ENCODE measurements around the gene GBA2. TPM values are rescaled to one million over a fixed set of nuclear protein-coding genes. Genes with fewer than 3 reads are reported as not detected.

Gene GBA2
- total RNA-seq, 1 experiment from 2014 or later: 16.9 TPM

DNA sequence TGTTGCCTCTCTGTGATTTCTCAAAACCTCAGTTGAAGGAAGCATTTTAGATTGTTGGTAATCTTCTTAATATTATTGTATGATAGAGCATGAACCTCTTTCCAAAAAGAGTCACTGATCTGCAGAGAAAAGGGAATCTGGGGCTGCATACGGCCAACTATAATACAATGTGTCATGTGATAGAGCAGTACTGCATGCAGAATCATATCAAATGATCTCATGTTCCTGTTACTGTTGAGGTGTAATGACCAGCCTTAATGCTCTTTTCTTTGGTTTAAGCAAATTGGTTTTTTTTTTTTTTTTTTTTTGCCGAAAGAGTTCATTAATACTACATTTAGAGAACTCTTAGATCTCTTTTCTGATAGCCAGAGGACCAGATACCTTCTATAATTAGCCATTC lies 18.0 kb upstream of the GBA2 start:
- DNase-seq (ENCODE audit: low spot score): no peak

DNA sequence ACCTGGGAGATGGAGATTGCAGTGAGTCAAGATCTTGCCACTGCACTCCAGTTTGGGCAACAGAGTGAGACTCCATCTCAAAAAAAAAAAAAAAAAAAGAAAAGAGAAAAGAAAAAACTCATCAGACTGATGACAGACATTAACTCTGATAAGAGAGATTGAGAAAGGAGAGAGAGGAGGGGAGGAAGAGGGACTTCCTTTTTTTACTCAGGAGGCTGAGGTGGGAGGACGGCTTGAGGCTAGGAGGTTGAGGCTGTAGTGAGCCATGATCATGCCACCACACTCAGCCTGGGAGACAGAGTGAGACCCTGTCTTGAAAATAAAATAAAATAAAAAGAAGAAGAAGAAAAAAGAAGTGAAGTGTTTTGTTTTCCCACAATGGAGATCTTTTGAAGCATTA lies 14.8 kb upstream of the GBA2 start:
- DNase-seq (ENCODE audit: low spot score): no peak

DNA sequence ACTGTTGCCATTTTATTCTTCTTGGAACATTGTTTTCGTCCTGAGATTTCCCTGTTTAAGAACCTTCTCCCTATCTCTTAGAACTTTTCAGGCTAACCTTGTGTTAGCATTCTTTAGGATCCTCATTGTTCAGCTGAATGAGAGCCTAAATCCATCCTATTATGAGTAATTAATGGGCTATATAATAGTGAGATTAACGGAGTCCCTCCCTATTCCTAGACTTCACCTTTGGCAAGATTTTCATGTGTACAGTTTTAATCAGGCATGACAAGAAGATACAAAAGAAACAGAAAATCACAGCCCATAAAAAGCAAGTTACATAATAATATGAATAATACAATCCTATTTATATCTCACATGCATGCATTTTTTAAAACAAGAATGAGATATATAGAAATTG lies 14.2 kb upstream of the GBA2 start:
- no peak for DNase-seq (ENCODE audit: low spot score)

DNA sequence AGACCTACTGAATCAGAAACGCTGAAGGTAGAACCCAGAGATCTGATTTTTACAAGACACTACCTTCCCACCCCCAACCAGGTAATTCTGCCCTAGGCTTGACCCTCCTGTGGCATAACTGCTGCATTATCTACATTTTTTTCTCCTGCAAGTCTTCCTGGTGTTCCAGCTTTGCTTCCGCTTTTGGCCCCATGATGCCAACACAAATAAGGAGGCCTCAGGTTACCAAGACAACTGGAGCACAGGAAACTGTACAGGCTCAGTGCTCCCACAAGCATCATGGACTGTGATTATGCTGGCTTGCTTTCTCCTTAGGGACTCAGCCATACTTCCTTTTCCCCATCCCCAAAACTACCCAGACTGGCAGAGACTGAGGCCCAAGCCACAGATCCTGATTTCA lies 11.6 kb upstream of the GBA2 start:
- DNase-seq (ENCODE audit: low spot score): no peak

DNA sequence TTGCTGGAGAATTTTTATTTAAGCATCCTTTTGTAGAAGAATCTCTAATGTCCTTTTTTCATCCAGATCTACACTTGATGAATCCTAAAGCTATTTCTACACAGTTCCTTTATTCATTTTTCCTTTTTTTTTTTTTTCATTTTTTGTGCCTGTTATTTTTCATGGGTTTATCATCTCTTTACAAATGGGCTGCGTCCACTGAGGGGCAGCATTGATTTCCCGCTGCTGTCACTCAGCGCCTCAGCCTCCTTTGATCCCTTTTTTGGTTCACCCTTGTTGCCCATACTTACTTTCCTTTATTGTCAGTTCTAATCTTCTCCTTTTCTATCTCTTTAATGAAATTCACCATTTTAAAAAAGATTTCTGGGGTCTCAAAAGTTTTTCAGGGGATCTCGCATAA lies 10.8 kb upstream of the GBA2 start:
- no peak for DNase-seq (ENCODE audit: low spot score)

DNA sequence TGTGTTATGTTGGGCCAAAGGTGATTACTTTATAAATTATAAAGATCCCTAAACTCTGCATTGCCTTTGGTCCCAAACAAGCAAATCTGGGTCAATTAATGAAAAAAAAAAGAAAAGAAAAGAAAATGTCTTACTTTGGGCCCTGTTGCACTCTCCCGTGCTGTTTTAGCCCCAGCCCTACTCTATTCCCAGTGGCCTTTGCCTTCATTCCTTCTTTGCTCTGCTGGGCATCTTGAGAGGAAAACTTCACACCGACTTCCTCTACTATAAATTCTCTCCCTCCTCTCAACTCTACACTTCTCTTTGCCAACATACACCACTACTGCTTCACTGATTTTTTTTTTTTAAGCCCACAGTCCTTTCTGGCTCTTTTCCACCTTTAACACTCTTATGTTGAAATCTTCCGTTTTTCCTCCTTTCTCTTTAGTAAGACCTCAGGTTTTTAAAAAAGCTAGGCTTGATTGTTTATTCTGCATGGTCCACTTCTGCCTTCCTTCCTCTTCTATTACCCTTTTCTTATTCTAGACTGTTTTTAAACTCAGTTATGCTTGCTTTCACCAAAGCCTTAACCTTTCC lies 9.5 kb upstream of the GBA2 start:
- no peak for DNase-seq (ENCODE audit: low spot score)

DNA sequence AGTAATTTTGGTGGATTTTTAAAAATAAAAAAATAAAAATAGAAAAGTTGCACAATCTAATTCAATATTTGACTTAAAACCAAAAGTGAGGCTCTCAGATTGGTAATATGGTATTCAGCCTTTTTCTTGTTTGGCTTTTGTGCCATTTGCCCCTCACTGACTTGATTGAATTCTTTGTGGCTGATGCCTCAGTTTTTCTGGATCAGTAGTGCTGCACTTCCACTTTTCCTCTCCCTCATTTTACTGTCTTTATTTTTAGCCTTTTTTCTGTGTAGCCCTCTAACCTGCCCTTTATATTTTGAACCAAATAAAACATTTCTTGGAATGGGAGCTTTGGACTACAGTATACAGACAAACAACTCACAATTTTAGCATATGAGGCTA lies 8.9 kb upstream of the GBA2 start:
- no peak for DNase-seq (ENCODE audit: low spot score)

DNA sequence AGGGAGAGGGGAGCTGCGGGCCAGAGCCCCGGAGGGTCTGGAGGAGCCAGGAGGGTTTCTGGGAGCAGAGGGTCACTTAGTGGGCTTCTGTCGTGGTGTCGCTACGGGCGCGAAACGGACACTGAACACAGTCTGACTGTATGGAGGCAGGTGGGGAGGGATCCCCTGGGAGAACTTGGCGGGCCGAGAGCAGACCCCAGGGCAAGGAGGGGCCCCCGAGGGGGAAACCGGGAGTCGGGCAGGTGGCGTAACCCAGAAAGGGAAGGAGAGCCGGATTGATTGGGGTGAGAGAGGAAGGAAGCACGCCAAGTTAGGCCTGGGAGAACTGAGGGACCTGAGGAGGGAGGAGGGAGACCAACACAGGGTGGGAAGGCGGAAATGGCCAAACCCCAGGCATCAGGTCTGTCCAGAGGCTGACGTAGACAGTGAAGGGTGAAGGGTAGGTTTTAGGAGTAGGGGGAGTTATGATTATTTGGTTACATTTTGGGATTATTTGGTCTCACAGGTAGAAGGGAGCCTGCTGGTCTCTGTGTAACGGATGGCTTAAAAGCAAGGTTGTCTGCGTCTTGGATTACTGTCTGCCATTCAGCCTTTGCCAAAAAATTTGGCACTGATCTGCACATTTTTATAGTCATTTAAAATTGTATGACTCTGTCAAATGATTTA lies 8.3 kb upstream of the GBA2 start:
- DNase-seq (ENCODE audit: low spot score): no peak

DNA sequence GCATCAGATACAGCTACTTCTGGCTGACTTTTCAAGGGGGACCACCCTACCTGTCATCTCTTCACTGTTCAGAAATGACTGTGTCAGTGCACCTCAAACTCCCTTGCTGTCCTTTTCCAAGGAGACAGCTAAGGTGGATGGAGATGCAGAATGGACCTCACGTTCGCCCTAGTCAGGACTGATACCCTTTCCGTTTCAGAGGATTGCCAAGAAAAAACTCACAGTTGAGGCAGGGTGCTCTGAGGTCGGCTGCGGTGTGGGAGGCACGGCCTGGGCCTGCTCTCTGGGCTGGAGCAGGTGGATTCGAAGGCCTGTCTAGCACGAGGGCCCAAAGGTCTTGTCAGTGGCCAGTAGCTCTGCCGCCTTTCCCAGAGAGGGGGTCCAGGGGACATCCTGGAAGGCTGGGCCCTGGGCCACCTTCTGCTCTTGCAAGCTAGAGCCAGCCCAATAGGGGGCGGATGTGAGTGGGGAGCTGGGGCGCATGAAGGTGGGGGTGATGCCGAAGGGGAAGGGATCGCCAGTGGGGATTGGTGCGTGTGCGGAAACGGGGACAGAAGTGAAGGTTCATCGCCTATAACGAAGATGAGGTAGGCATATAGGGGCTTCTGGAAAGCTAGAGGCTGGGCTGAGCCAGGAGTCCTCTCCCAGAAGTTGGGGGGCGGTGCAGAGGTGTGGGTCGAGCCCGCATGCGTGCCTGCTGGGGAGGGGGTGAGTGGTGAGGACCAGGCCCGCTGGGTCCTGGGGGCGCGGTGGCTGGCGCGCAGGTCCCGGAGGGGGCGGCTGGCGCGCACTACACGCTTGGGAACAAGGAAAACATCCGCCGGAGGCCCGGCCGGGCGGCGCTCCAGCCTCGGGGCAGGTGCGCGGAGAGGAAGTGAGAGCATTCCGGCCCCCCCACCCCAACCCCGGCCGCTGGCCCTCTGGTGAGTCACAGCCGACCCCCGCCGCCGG lies 7.5 kb upstream of the GBA2 start:
- DNase-seq (ENCODE audit: low spot score): peak; percentile 63

DNA sequence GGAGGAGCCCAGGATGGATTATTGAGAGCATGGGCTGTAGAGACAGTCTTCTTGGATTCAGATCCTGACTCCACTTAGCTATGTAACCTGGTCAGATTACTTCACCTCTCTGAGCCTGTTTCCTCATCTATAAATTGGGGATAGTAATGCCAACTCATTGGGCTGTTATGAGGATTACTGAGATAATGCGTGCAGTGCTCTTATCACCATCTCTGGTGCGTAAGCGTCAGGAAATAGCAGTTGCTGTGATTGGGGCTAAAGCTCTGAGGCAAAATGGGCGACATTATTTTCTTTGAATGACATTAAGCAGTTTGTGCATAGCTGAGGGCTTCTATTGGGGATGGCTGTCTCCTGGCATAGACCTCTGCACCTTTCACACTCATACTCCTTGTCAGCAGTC lies 6.0 kb upstream of the GBA2 start:
- DNase-seq (ENCODE audit: low spot score): no peak

DNA sequence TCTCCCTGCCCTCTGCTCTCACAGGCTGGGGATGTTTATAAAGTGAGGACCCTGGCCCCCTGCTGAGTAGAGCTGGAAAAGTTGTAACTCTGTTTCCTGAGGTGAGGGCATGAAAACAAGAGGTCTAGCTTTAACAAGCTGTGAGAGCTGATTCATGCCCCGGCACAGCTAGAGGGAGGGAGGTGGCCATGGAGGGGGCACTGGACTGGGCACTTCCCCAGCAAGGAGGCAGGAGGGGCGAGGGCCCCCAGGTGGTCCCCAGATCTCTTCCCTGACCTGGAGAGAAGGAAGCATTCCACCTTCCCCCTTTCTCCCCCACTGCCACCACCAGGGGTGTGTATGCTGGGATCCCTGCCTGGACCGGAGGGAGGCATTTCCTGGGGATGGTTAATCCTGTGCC lies 5.2 kb upstream of the GBA2 start, which contains the start of gene MSMP:
MSMP (minus strand) TSS at position 13 of the 400 bp plus-strand sequence. CDS start 147 bp downstream, outside the sequence.
- DNase-seq (ENCODE audit: low spot score): no peak

DNA sequence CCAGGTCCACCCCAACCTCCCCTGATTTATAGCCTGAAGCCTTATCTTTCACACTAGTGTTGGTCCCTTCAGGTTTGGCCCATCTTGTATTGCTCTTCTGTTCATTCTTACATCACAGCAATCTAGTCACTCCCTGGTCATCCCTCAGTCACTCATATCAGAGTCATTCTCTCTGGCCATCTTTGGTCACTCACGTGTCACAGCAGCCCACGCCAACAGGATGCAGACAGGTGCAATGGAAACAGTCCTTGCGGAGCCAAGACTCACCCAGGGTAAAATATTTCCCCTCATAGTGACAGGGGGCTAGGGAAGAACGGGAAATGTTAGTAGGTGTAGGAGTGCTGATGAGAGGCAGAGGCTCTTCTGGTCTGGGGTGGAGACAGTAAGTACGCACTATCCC lies 4.4 kb upstream of the GBA2 start:
- DNase-seq (ENCODE audit: low spot score): no peak

DNA sequence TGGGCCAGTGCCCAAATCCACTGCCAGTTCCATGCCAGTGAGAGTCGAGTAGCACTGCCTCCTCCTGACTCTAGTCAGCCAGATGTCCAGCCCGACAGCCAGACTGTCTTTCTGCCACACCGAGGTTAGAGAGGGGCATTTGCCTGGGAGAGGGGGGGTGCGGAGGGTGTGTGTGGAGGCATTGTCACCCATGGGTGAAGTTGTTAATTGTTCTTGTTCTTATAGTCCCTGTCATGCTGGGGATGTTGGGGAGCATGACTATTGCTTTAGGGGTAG lies 1.2 kb upstream of the GBA2 start:
- DNase-seq (ENCODE audit: low spot score): no peak

DNA sequence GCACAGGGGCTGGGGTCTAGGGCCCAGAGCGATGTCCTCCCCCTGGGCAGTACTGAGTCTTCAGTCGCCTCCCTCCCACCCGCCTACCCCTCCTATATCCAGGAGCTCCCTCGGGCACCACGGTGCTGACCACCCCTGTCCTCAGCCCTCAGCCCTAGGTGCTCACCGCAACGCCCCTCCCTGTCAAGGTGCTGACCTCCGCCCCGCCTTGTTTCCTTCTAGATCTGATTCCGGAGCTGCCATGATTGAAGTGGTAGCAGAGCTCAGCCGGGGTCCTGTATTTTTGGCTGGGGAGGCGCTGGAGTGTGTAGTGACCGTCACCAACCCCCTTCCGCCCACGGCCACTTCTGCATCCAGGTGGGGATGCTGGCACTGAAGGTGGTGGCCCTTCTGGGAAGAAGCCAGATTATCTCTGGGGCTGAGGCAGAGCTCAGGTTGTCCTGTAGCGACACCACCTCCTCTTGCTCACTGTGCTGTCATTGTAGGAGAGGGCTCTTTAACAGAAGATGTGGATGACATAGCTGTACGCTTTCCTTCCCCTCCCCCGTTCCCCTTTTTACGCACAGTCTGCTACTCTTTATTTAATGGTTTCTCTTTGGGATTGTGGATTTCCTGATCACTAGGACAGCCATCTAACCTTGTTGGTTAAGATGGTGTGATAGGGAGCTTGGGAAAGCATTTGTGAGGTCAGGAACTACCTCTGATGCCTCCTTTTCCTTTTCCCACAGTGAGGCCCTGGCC lies 657 bp upstream of the GBA2 start:
- no peak for DNase-seq (ENCODE audit: low spot score)

DNA sequence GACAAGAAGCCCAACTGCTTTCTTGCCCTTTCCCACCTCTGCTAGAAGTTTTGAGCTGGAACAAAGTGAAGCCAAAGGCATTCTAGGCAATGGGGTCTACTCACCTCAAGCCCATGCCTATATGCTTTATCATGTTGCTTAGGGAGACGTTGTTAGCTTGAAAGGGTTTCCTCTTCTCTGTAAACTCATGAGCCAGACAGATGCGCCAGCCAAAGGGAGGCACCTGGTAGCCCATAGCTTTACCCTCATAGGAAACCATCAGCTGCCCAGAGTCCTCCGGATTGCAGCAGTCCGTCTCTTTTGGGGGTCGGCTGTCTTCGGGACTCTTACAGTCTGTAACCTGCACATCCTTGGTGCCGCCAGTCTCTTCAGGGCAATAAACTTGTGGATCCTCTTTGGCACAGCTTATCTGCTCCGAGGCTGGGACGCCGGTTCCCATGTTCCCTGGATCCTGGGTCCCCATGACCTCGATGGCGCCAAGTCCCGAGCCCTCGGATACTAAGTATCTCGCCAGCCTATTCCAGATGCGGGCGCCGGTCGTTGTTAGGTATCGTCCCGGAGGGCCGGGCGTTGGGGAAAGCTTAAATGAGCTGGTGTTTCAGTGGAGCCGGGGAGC lies 678 bp downstream of the GBA2 start:
- no peak for DNase-seq (ENCODE audit: low spot score)

DNA sequence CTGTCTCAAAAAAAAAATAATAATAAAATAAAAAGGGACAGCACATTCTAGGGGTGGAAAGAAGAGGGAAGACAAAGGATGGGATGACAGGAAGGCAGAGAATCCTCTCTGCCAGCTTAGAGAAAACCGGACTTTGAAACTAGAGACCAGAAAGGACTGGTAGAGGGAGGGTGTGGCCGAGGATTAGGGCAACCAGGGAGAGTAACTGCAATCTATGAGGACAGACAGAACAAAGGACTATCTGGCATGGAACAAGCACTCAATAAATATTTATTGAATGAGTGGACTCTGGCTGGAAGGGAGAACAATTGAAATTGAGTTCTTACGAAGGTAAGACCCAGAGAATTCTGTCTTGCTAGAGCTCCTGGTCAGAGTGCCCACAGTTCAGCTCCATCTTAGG lies 2.4 kb downstream of the GBA2 start:
- no peak for DNase-seq (ENCODE audit: low spot score)

DNA sequence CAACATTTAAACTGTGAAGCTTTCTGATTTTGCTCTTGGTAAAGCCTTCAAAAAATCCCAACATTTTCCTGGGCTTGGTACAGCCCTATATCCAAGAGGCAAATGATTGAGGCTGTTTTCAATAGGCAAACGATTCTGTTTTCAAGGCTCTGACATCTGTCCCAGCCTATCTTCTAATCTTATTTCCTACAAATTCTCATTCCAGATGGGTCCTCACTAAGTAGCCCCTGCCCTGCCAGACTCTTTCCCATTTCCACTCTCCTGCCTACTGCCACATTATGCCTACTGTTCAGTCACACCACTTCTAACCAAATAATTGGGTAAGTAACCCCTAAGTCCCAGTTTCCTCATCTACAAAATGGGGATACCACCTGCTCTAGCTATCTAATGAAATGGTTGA lies 3.5 kb downstream of the GBA2 start:
- no peak for DNase-seq (ENCODE audit: low spot score)

DNA sequence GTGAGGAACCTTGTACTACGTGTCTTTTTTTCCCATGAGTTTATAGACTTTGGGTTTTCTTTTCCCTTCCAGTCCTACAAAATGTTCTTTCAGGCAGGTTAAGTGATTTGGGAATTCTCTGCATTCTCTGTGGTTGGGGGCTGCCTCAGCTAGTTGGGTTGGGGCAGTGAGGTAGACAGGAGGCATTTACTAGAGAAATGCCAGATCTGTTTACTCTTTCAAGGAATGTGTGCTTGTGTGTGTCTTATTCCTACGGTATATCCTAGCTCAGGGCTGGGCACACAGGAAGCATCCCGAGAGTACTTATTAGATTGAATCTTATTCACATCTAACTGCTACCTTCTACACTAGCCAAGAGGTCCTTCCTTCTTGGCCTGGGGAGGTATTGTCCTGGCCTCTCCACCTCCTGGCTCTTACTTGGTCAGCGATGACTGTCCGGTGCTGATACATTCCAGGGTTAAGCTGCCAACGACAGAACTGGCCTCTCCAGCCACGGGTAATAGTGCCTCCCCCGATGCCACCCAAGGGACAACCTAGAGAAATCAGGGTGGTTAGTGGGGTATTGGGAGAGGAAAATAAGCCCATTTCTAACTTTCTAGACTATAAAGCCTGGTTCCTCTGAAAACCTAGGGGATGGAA lies 5.0 kb downstream of the GBA2 start:
- DNase-seq (ENCODE audit: low spot score): no peak

DNA sequence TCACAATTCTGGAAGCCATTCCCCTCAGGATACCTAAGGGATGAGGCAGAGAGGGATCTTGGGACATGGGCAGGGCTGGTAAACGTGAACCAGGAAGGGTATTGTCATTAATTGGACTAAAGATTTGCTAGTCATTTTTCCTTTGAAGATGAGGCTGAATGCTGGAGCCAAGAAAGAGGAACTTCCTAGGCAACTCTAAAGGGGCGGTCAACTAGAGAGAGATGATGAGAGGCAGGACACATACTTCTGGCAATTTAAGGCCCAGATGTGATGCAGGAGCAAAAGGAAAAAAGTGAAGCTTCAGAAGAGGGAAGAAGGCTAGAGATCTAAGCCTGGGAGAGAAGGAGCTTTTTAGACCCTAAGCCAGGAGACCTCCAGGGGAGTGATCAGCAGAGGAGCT lies 5.6 kb downstream of the GBA2 start:
- DNase-seq (ENCODE audit: low spot score): no peak

DNA sequence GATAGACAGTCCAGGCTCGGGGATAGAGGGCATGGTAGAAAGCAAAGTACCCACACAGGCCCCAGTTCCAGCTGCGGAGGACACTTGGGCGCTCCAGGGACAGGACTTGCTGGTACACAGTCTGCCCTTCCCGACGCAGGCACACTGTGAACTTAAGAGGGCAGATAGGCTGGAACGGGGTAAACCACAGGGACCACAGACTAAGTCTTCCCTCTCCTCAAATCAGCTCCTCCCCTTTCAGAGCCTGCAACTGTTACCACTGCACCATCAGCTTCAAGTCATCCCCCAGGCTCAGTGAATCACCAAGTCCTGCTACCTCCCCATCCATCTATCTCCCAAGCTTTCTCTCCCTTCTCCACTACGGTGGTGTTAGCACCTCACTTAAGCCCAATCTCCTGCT lies 7.3 kb downstream of the GBA2 start:
- no peak for DNase-seq (ENCODE audit: low spot score)

DNA sequence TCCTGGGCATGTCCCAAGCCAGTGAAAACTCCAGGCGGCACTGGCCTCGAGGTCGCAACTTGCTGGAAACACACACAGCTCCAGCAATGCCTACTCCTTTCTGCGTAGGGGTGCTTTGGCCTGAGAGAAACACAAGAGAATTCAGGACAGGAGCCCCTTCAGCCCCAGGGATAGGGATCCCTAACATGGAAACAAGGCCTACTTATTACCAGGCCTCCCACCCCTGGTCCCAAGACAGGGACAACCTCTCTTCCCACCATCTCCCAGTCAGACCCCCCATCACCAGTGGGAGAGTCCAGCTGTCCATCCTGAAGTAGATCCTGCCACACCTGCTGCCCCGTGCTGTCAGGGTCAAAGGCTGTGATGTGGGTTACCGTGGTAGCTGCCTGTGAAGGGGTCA lies 8.8 kb downstream of the GBA2 start:
- DNase-seq (ENCODE audit: low spot score): no peak

DNA sequence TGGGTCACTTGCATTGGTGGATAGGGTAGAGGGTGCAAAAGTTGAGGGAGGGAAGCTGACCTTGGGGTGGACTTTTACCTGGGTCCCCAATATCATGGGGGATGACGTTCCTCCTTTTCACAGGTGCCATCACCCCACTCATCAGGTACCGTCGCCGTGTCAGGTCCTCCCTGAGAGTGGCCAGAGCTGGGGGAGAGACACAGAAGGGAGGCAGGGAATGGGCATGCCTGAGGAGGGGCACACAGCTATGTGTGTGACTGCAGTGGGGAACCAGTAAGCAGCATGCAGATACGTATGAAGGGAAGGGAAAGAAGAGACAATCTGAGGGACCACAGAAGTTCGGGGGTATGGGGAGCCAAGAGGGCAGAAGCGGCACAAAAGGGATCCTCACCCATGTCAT lies 10.1 kb downstream of the GBA2 start:
- no peak for DNase-seq (ENCODE audit: low spot score)

Measured in H4 (cell line).